HG02610 (cell line): ENCODE data around the gene SYT8.

ENCODE experiments used
- ATAC-seq: cut with Tn5 transposase; IDR thresholded peaks from one replicate; pipeline ENCODE4 v1.9.1; 2021; ENCODE audit warnings: mild to moderate bottlenecking, moderate library complexity; ENCODE audit not compliant: unreplicated experiment

Gene SYT8

DNA sequence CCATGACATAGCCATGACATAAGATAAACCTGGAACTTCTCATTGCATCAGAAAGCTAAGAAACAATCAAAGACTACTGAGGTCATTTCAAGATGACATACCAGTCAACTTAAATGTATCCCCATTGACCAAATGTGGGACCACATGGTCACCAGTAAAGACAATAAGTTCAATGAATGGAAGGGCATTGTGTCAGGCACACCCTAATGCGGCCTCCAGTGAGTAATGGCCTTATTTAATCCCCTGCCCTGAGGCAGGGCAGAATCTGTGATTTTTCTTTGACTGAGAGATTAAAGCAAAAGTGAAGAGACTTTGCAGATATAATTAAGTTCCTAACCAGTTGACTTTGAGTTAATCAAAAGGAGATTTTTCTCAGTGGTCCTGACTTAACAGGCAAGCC lies 17.3 kb upstream of the SYT8 start:
- ATAC-seq: no peak

DNA sequence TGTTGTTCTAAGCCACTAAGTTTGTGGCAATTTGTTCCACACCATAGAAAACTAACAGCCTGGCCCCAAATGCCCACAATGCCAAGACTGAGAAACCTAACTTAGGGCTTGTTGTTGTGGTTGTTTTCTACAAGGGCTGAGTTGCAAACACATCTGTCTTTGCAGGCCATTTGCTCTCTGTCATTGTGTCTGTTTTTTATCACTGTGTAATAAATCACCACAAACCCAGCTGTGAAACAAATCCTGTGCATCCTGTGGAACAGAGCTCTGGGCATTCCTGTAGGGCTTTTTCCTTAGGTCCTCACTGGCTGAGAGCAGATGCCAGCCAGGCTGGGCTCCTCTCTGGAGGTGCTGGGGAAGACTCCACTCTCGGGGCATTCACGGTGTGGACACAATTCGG lies 15.7 kb upstream of the SYT8 start:
- ATAC-seq: no peak

DNA sequence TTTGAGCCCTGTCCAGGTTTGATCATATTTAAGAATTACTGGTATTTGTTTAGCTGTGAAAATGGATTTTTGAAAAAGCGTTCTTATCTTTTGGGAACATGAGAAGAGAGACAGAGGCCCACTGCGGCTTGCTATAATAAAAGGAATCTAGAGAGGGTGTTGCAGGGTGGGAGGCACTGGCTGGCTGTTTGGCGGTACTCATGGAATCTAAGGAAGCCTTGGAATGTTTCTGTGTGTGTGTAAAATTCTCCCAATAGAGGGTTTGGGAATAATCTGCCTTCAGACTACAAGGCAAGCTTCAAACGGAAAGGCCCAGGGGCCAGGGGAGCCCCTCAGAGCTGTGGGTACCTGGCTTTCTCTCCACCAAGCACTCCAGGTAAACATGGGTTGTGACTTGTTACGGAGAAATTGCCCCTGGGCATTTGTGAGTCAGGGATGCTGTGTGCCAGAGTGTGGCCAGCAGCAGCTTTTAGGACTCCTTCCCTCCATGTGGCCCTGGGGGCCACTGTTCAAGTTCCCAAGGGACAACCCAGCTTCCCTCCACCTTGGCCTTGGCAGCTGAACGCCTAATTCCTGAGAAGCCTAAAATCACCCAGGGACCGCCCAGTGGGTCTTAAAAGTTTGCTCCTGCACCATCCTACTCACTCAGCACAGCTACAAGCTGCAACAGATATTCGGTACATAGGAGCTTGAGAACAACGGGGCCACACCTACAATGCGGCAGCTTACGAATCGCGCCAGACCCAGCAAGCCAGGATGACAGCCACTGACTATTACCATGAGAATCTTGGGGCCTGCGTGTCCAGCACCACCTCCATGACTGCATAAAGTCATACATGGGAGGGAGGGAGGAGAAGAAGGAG lies 14.1 kb upstream of the SYT8 start:
- ATAC-seq: no peak

DNA sequence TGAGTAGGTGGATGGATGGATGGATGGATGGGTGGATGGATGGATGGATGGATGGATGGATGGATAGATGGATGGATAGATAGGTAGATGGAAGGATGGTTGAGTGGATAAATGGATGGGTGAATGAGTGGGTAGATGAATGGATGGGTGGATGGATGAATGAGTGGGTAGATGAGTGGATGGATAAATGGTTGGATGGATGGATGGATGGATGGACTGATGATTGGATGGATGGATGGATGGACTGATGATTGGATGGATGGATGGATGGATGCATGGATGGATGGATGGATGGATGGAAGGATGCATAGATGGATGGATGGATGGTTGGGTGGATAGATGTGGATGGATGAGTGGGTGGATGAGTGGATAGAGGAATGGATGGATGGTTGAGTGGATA lies 13.2 kb upstream of the SYT8 start:
- no peak for ATAC-seq

DNA sequence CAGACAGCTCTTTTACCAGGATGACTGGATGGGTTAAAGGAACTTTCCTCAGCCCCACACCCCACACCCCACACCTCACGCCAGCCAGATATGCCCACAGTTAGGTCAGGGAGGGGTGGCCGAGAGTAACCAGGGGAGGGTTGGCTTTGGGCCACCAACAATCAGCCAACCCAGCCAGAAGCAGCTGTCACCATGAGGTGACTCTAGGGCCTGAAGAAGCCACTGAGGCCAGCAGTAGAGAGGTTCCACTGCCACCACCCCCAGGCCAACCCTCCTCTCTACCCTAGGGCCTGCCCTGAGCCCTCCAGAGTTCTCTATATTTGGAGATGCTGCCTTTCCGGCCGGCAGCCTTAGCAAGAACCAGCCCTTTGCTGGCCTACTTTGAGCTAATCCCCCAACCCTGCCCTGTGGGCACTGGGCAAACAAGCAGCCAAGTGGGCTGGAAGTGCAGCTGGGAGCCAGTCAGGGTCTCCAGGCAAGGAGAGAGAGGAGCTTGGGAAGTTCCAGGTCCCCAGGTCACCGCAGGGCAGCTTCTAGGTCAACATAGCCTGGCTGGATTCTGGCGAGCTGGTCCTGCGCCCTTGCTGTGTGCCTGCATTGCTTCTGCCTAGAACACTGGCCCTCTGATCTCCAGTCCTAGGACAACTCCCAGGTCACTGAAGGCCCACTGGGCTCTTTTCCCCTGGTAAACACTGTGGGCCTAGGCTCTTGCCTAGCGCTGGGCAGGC lies 12.0 kb upstream of the SYT8 start:
- no peak for ATAC-seq

DNA sequence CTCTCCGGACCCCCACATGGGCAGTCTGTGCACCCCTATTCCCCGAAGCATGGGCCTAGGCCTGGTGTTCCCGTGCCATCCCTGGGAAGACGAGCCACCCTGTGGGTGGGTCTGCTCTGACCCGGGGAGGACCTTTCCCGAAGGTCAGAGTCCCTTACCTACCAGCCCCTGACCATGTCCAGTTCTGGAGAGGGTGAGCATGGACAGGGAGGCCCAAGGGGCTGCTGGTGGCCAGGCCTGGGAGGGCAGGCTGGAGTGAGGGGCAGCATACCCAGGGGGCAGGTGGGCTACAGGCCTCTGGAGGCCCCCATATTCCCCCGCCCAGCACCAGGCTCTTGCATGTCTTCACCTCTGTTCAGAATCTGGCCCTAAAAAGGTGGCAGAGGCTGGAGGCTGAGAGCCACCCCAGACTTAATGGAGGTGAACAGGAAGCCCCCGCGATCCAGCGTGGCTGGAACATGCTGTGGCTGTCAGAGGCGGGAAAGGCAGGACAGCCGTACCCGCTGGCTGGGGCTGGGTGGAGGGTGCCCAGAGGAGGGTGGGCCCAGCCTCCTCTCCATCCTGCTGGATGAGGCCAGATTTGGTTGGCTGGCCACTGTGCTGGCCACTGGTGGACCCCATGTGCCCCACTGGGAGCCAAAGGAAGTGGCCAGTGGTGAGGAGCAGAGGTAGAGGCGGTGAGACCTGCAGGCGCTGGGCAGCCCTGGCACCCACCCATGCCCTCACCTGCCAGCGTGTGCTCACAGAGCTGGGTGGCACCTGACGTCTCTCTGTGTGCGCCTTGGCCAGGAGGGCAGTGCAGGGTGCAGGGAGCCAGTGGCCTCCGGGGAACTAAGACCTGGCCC lies 11.2 kb upstream of the SYT8 start:
- ATAC-seq: no peak

DNA sequence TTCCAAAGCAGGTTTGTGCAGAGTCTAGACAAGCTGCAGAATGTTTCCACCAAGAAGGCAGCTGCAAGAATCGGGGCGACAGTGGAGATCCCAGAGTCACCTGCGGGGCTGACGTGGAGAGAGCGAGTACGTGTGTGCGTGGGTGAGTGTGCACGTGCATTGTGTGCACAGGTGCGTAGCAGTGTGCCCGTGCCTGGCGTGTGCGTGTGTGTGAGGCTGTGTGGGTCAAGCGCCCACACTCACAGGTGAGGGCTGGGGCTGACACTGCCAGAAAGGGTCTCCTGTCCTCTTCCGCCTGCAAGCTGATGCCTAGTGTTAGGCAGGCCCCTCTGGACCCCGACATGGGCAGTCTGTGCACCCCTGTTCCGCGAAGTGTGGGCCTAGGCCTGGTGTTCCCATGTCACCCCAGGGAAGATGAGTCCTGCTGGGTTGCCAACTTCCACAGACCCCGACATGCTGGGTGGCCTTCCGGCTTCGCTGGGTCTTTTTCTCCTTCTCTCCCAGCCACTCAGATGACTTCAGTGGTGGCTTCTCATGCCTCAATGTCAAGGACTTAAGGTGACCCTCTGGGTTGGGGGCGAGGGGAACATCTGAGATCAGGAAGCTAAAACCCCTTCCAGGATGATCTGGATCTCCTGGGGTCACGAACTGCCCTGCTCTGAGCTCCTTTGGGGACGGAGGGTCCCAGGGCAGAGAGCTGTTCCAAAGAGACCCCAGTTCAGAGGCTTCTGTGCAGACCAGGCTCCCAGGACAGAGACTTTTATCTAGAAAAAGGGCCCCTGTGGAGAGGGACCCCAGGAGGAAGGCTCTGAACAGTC lies 10.4 kb upstream of the SYT8 start:
- ATAC-seq: no peak

DNA sequence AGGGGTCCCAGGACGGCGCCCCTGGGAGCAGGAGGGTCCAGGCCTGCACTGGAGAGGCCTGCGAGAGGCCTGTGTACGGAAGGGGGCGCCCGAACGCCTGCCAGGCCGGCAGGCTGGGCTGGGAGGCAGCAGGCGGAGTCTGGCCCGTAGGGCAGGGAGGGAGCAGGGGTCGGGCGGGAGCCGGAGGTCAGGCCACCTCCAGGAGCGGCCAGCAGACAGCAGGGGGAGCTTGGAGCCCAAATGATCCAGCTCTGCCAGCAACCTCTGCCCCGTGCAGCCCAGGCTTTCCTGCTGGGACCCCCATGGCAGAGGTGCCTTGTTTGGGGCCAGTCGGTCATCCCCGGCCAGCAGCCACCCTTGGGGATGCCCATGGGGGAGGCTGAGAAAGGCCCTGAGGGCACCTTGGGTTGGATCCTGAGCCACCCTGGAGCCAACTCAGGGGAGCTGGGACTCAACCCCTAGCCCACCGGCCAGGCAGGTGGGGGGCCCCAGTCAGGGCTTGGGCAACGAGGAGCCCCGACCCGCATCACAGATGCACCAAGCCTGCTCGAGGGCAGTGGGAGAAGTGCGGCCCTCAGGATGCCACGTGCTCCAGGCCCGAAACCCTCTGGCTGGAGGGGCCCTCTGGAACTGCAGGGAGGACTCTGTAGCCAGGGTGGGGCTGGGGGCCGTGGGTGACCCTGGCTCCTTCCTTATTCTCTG lies 9.6 kb upstream of the SYT8 start:
- ATAC-seq: no peak

DNA sequence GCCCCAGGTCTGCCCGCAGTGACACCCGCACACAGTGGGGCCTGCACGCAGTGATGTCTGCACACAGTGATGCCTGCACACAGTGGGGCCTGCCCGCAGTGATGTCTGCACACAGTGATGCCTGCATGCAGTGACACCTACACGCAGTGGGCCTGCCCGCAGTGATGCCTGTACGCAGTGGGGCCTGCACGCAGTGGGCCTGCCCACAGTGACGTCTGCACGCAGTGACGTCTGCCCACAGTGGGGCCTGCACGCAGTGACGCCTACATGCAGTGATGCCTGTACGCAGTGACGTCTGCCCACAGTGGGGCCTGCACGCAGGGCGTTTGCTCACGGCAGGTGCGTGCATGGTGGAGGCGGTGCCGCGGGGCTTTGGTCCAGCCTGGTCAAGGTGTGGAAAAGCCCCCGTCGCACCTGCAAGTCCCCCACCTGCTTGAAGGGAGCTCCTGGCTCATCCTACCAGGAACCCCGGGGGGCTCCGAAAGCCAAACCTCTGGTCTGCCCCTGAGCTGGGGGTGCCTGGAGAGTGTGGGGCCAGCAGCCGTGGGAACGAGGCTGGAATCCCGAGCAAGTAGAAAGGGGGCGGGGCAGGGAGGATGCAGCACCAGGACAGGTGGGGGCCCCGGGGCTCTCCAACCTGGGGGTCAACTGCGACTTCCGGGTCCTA lies 8.9 kb upstream of the SYT8 start:
- no peak for ATAC-seq

DNA sequence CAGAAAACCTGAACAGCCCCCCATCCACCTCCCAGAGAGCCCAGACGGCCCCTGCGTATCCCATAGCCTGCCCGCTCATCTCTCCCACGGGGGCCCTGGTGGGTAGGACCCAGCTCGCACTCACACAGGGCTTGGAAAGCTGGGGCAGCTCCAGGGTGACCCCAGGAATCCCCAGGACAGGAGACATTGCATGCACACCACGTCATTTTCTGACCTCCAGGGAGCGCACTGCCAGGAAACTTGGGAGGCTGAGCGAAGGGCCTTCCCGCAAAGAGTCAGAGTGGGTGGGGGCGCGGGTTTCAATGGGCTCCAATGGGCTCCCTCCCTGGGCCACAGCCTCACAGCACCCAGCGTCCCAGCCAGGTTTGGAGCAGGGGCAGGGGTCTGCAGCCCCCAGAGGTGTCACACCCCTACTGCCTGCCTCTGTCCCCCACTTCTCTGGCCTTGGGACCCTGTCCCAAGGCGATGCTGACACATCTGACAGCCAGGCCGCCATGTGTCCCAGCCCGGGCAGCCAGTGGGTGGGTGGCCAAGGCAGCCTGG lies 8.2 kb upstream of the SYT8 start:
- no peak for ATAC-seq

DNA sequence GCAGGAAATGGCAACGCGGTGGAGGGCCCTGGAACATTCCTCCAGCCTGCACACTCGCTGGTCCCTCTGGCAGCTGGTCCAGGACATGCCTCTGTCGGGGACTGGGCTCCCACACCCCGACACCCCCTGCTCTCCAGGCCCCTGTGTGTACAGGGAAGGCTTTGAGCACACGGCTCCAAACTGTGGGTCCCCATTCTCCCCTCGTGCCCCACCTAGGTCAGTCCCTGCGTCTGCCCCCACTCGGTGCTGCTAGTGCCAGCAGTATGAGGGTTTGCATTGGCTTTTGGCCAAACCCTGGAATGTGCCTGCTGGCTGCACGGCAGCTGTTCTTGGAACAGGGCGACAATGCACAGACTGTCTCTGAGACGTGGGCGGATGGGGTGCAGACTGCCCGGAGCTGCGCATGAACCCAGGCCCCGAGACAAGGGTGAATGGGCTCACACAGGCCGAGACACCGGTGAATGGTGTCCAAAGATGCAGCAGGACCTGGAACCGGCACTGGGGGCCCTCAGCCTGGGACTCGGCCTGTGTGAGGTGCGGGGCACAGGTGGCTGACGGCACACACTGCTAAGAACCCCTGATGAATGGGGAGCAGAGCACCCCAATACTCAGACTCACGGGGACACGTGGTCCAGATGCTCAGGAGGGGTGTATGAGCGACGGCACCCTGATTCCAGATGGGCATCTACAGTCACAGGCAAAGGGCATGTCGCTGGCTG lies 7.5 kb upstream of the SYT8 start:
- ATAC-seq: no peak

DNA sequence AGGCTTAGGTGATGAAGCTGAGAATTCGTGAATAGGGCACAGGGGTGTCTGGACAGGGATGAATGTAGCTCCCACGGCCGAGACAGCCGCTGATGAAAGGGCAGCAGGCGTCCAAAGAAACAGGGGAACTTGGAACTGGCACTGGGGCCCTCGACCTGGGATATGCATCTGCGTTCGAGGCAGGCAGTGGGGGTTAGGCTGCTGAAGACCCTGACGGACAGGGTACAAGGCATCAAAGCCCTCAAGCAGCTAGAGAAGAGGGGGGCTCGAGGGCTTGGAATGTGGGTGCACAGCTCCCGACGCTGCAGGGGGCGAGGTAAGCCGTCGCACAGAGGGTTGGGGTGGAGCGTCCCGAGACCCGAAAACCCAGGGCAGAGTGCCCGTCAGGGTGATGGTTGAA lies 6.9 kb upstream of the SYT8 start:
- no peak for ATAC-seq

DNA sequence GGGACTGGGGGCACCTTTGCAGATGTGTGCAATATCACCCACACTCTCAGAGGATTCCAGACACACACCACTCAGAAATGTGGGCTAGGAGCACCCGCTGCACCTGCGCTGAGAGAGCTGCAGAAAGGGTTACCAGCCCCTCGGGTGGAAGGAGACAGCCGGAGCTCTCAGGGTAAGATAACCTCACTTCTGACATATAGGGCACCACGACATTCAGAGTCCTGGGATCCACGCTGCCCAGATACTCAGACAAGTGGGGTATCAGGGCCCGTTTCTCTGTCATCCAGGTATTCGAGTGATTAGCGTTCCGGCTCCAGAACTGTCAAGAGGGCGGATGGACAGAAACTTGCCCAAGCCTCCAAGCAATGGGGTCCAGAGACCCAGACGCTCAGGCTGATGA lies 6.2 kb upstream of the SYT8 start:
- no peak for ATAC-seq

DNA sequence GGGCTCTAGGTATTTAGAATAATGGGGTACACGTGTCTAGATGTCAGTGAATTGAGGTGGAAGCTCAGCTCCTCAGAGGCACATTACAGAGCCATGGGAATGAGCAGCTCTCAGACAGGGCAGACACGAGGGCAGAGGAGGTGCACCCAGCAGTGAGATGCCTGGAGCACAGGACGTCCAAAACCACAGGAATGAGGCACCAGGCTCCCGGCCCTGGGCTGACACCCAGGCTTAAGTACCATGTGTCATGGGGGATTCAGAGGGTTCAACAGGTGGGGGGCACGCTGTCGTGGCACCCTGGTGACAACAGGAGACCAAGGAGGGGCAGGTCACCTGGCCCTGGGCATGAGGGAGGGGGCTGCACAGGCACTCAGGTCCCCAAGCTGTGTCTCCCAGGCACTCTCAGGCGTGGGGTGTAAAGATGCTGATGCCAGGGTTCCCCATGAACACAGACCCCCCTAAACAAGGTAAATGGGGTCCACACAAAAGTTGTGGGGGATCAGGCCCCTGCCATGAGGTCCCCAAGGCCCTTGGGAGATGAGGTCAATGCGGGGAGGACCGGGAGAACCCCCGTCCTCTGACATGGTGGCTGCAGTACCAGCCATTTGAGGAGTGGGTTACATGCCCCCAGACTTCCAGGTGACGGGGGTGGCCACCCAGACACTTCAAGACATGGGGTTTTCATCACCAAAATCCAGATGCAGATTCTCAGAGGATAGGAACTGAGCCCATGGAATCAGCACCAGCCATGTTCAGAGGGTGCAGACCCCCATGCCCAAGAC lies 5.6 kb upstream of the SYT8 start:
- ATAC-seq: no peak

DNA sequence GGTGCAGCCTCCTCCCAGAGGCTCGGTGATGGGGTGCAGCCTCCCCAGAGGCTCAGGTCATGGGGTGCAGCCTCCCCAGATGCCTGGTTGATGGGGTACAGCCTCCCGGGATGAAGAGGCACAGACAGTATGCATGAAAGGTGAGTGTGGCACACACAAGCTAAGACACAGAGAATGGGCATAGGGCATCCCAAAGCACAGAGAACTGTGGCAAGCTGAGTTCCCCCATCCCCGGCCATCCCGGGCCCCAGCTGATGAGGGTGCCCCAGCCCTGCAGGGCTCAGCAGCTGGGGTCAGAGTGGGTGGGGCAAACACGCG lies 4.8 kb upstream of the SYT8 start:
- no peak for ATAC-seq

DNA sequence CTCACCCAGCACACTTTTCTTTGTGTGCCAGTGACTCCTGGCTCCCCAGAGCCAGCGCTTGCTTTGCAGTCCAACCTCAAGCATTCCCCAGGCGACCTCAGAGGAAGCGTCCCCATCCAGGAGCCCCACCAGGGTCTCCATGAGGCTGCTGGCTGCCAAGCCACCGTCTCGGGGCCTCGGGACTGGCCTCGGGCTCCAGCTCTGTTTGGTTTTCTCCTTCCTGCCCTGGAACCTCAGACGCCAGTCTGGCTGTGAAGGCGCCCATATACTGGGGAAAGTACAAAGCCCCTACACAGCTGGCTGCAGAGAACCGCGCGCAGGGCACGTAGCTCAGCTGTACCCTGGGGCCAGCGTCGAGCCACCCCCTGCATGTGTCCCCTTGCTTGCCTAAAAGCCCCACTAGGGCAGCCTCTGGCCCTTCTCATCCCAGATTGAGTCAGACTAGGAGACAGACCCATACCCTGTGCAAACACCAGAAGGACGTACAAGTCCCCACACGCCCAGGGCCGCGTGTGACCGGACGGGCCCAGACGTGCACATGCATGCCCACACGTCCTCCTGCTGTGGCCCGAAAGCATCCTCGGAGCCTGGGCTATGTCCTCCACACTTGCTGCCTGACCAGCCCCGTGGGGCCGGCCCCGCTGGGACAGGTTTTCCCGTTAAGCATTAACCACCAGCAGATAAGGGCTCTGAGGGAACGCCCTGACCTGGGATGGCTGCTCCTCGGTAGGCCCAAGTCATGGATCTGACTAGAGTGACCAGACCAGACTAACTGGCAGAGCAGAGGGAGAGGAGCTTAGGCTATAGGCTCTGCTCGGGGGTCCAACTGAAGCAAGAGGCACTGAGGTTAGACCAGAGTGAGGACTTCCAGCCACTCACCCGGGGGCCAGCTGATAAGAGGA lies 4.2 kb upstream of the SYT8 start:
- no peak for ATAC-seq
